SU-DHL-6 (cell line): ENCODE results near the gene SYT7.

Experiments
- EZH2phosphoT487 ChIP-seq: fragments of 200-600 bp; sonication (generic), shearing (Covaris generic); conservative IDR thresholded peaks from 2 replicates; pipeline ENCODE4 v1.6.1; 2018; ENCODE audit warnings: mild to moderate bottlenecking, antibody characterized with exemption, low read length, moderate library complexity, mixed read lengths
- TF ChIP-seq, protein P1 (sequence below): fragments of 200-600 bp; sonication (generic); IDR thresholded peaks from one replicate; pipeline ENCODE4 v1.5.1; 2017; ENCODE audit warnings: antibody characterized with exemption, mild to moderate bottlenecking, low read length, moderate library complexity; ENCODE audit not compliant: insufficient read depth, poor library complexity, severe bottlenecking

- TF ChIP-seq, protein P1, sequence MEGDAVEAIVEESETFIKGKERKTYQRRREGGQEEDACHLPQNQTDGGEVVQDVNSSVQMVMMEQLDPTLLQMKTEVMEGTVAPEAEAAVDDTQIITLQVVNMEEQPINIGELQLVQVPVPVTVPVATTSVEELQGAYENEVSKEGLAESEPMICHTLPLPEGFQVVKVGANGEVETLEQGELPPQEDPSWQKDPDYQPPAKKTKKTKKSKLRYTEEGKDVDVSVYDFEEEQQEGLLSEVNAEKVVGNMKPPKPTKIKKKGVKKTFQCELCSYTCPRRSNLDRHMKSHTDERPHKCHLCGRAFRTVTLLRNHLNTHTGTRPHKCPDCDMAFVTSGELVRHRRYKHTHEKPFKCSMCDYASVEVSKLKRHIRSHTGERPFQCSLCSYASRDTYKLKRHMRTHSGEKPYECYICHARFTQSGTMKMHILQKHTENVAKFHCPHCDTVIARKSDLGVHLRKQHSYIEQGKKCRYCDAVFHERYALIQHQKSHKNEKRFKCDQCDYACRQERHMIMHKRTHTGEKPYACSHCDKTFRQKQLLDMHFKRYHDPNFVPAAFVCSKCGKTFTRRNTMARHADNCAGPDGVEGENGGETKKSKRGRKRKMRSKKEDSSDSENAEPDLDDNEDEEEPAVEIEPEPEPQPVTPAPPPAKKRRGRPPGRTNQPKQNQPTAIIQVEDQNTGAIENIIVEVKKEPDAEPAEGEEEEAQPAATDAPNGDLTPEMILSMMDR = no peak
- no peak for TF ChIP-seq EZH2phosphoT487
Measured at GRCh38 chr11:61529537-61530225, 51.2 kb downstream of the SYT7 start.
